Activated B cell treated with CpG ODN at 0.5 μM for 24 hours (primary cell): ENCODE measurements around the gene RASGRP2. TPM values are rescaled to one million over a fixed set of nuclear protein-coding genes. Genes with fewer than 3 reads are reported as not detected.

Experiments
- ATAC-seq: fragments of 200-7000 bp; cut with Tn5 transposase; one replicate; pipeline ENCODE4 v1.10.0; 2021; ENCODE audit warnings: low read depth, mild to moderate bottlenecking, moderate library complexity
- CTCF ChIA-PET: fragments of 350-600 bp; sonication (Branson Sonifier 250); formaldehyde crosslinking; loops from one replicate; lab custom pipeline; 2021; ENCODE audit warnings: antibody characterized with exemption; lab: Charles Lee
- POLR2A ChIA-PET: fragments of 350-600 bp; sonication (Branson Sonifier 250); formaldehyde crosslinking; loops from one replicate; lab custom pipeline; 2021; ENCODE audit warnings: antibody characterized with exemption; lab: Charles Lee
- DNase-seq: peaks from one replicate; pipeline ENCODE4 v3.0.0; 2022
- H3K27ac Mint-ChIP-seq: one replicate; pipeline ENCODE4 v1.8.0; 2020; ENCODE audit warnings: mixed read lengths
- H3K27me3 Mint-ChIP-seq: one replicate; pipeline ENCODE4 v1.8.0; 2021; ENCODE audit warnings: mixed read lengths
- H3K36me3 Mint-ChIP-seq: one replicate; pipeline ENCODE4 v1.8.0; 2021; ENCODE audit warnings: low read depth, mixed read lengths
- H3K4me1 Mint-ChIP-seq: one replicate; pipeline ENCODE4 v1.8.0; 2021; ENCODE audit warnings: mixed read lengths
- H3K4me3 Mint-ChIP-seq: one replicate; pipeline ENCODE4 v1.8.0; 2020; ENCODE audit warnings: mild to moderate bottlenecking, mixed read lengths
- H3K9me3 Mint-ChIP-seq: one replicate; pipeline ENCODE4 v1.8.0; 2020; ENCODE audit warnings: mixed read lengths
- CTCF ChIP-seq: fragments of 200-600 bp; IDR thresholded peaks from one replicate; pipeline ENCODE4 v1.8.0; 2022; ENCODE audit warnings: antibody characterized with exemption, mild to moderate bottlenecking
- intact Hi-C: fragments of 100-400 bp; cut with micrococcal nuclease; formaldehyde crosslinking; loops from one replicate; pipeline ENCODE4 v1.15.1; 2024
- total RNA-seq: library from RNA; stranded (reverse); gene quantifications from 2 replicates; pipeline ENCODE4 v1.2.3, GENCODE V29; 2022

Gene RASGRP2
- total RNA-seq, 1 donor from 2014 or later: 177 TPM

GRCh38 chr11:64746486-64746885 lies 2.5 kb upstream of the RASGRP2 start:
- peak overlapping the region; percentile 85 for H3K27ac Mint-ChIP-seq
- peaks cover 57% of the 10 kb centered on the region for H3K4me1 Mint-ChIP-seq
- no peaks in the 10 kb centered on the region for H3K27me3 Mint-ChIP-seq
- POLR2A ChIA-PET: interaction anchor here (4.3 to 10.2 kb wide), 4 partner anchors 16 to 58 kb away, joined by 42 to 197 read pairs (median 144); partner anchors contain the start of genes PYGM and SF1
- intact Hi-C loops: no loop called here
- CTCF ChIA-PET: interaction anchor here (0.9 to 2.5 kb wide), 2 partner anchors 18 to 58 kb away, joined by 3 to 9 read pairs; no protein-coding TSS in a partner anchor
- no peak for TF ChIP-seq CTCF
- DNase-seq (no peak), ATAC-seq (no peak)
- peaks cover 23% of the 10 kb centered on the region for H3K36me3 Mint-ChIP-seq
- H3K9me3 Mint-ChIP-seq: no peaks in the 10 kb centered on the region
- H3K4me3 Mint-ChIP-seq: peak overlapping the region; percentile 92

- Mint-ChIP-seq H3K27me3 (no peaks in the 10 kb centered on the region), H3K36me3 (peaks cover 24% of the 10 kb centered on the region), H3K4me1 (peaks cover 57% of the 10 kb centered on the region), H3K27ac (peak overlapping the region; percentile 99), H3K4me3 (peak overlapping the region; percentile 92), H3K9me3 (no peaks in the 10 kb centered on the region)
- CTCF ChIA-PET: interaction anchor here (0.9 to 5.8 kb wide), 4 partner anchors 18 to 57 kb away, joined by 3 to 49 read pairs (median 16); no protein-coding TSS in a partner anchor
- POLR2A ChIA-PET: interaction anchor here (0.6 to 10.2 kb wide), 26 partner anchors 10 to 813 kb away, joined by 3 to 197 read pairs (median 8); partner anchors contain the start of genes ARL2, EHD1, MAP4K2 and MEN1
- ATAC-seq (peak; percentile 50), DNase-seq (peak; percentile 80)
- TF ChIP-seq CTCF: no peak
- intact Hi-C loops: loop anchor here (1.0 to 2.0 kb wide), 3 partner anchors 19 to 65 kb away; partner anchors contain the start of gene MEN1
Observed at GRCh38 chr11:64745521-64746328, 1.8 kb upstream of the RASGRP2 start.

- CTCF ChIA-PET: interaction anchor here (1.1 to 5.8 kb wide), 5 partner anchors 19 to 56 kb away, joined by 4 to 49 read pairs (median 11); no protein-coding TSS in a partner anchor
- Mint-ChIP-seq H3K36me3 (peaks cover 23% of the 10 kb centered on the region), H3K9me3 (no peaks in the 10 kb centered on the region), H3K27me3 (no peaks in the 10 kb centered on the region), H3K4me3 (peak overlapping the region; percentile 92), H3K27ac (peak overlapping the region; percentile 99), H3K4me1 (peaks cover 56% of the 10 kb centered on the region)
- DNase-seq (peak; percentile 88), ATAC-seq (peak; percentile 47)
- POLR2A ChIA-PET: interaction anchor here (0.6 to 10.2 kb wide), 28 partner anchors 10 to 813 kb away, joined by 3 to 197 read pairs (median 7); partner anchors contain the start of genes ARL2, EHD1, MAP4K2 and MEN1
- no peak for TF ChIP-seq CTCF
- intact Hi-C loops: loop anchor here (1.0 to 2.0 kb wide), 3 partner anchors 19 to 66 kb away; partner anchors contain the start of gene MEN1
Observed at GRCh38 chr11:64745189-64745520, 1.2 kb upstream of the RASGRP2 start.

- no peak for TF ChIP-seq CTCF
- Mint-ChIP-seq H3K4me1 (peaks cover 53% of the 10 kb centered on the region), H3K27me3 (no peaks in the 10 kb centered on the region), H3K36me3 (peaks cover 26% of the 10 kb centered on the region), H3K27ac (peak overlapping the region; percentile 99), H3K9me3 (no peaks in the 10 kb centered on the region), H3K4me3 (peak overlapping the region; percentile 96)
- ATAC-seq (peak; percentile 7), DNase-seq (peak; percentile 63)
- ChIA-PET CTCF (interaction anchor here (0.7 to 5.8 kb wide), 10 partner anchors 16 to 101 kb away, joined by 3 to 49 read pairs (median 6); partner anchors contain the start of gene CDC42BPG), POLR2A (interaction anchor here (0.5 to 10.2 kb wide), 33 partner anchors 9 to 812 kb away, joined by 3 to 197 read pairs (median 6); partner anchors contain the start of genes ARL2, EHD1, MAP4K2 and MEN1)
- intact Hi-C loops: loop anchor here (1.0 to 5.0 kb wide), 5 partner anchors 20 to 427 kb away; partner anchors contain the start of genes MEN1, PRDX5 and TRMT112
Observed at GRCh38 chr11:64744544-64745188, 724 bp upstream of the RASGRP2 start.
